CD4-positive, alpha-beta T cell treated with Interferon gamma for 1 hour (primary cell): Measurements from ENCODE around the gene UQCR10.

Experiments used
- DNase-seq: peaks from one replicate; pipeline ENCODE4 v3.0.0-alpha.2; 2020

Gene UQCR10

DNA sequence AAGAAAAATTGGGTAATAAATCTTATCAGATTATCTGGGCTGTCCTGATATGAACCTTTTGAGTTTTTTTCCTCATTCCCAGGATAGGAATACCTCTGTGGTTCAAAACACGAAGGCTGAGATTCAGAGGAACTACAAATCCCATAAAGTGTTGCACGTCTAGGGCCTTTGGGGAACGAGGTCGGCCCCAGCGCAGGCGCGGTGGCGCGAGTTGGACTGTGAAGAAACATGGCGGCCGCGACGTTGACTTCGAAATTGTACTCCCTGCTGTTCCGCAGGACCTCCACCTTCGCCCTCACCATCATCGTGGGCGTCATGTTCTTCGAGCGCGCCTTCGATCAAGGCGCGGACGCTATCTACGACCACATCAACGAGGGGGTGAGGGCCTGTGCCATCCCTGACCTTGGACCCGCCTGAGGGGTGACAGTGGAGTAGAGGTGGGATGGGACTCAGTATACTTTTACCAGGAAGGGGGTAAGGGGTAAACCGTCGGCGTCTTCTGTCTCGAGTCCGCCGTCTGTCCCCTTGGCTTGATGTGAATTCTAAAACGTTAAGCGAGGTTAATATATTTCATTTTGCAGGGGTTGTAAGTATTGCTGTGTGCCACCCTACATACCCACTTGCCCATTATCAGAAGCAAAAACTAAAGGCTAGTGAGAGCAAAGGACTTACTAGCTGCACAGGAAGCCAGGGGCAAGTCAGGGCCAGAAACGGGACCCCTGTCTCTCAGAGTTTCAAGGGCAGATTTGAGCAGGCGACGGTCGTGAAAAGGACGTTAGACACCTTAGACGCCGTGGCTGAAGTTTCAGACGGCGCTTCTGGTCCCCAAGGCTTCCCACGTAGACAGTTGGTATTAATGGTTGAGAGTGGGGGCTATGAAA, at the start of gene UQCR10:
TSS of gene UQCR10 (plus strand) at position 199 of the 881 bp plus-strand sequence. CDS start at position 229, 30 bp downstream.
- DNase-seq: peak; percentile 93

DNA sequence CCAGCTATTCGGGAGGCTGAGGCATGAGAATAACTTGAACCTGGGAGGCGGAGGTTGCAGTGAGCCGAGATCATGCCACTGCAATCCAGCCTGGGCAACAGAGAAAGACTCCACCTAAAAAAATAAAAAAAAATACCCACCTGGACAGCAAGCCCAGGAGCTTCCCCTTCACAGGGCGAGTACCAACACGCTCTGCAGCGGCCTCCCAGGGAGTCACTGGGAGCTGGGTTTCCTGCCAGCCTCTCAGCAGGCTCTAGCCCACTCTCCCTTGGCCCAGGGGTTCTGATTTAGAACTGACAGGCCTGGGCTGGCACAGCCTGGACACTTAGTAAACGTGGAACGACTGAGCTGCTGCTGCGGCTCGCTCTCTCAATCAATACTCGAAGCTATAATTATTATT, 49.4 kb upstream of the UQCR10 start:
- DNase-seq: no peak

- DNase-seq: no peak
Observed at GRCh38 chr22:29718949-29719898, 47.9 kb upstream of the UQCR10 start.

- no peak for DNase-seq
Observed at GRCh38 chr22:29719899-29720645, 47.1 kb upstream of the UQCR10 start, which contains the start of gene CABP7. Gene CABP7 (plus strand): TSS chr22:29720003. CDS start chr22:29720425, 422 bp downstream.

GRCh38 chr22:29720811-29721323, 46.3 kb upstream of the UQCR10 start:
- no peak for DNase-seq

- DNase-seq: no peak
Observed at GRCh38 chr22:29722151-29722550, 45.0 kb upstream of the UQCR10 start.

GRCh38 chr22:29722587-29722986, 44.6 kb upstream of the UQCR10 start:
- DNase-seq: no peak

DNA sequence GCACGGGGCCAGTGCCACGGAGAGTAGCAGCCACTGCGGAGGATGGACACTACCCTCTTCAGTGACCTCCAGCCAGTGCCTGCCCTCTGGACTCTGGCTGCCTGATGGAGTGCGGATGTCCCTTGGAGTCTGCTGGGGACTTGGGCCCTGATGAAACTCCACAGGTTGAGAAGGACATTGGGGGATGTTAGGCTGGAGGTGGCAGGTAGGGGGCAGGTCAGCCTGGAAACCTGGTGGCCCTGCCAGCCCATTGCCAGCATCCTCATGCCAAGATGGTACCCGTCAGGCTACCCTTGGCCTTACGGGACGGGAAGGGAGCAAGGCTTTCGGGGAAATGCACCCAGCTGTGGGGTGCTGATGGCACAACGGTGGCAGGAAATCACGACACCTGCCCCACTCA, 43.4 kb upstream of the UQCR10 start:
- no peak for DNase-seq

DNA sequence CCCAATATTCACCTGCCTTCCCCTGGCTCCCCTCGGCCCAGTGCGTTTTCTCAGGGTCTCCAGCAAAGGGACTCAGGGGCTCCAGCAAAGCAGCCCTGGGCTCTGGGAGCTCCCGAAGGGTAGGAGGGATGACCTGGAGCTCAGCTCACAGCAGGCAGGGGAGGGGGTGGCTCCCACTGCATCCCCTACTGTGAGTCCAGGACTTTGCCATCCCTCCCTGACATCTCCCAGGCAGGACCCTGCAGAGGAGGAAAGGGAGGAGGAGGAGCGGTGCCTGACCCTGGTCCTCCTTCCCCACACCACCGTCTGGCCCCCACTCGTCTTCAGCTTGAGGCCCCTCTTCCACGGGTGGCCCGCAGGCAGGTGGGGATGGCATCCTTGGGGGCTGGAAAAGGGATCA, 42.3 kb upstream of the UQCR10 start:
- no peak for DNase-seq

- no peak for DNase-seq
Observed at GRCh38 chr22:29726106-29726505, 41.1 kb upstream of the UQCR10 start.

DNA sequence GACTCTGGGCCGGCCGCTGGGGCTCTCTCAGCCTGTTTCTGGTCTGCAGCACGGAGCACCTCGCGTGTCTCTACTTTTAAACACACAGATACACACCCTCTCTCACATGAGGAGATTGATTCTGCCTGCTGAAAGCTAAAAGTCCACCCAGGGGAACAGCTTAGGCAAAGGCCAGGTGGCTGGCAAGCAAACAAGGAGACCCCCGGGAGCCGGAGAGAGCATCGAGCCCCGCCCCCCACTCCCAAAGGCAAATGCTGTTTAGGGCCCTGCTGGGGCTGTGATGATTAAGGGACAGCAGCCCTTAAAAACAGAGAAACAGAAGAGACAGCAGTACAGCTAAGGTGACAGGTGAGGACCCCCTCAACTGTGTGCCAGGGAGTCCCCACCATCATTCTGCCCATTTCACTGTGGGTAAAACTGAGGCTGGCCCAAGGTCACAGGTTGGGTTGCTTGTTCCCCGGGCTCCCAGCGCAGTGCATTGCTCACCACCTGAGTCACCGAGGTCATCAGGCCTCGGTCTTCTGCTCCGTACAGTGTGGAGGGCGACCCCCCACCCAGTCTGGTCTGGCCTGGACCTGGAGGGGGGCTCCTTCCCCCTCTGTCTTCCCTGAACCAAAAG, 40.5 kb upstream of the UQCR10 start:
- DNase-seq: no peak

- no peak for DNase-seq
Observed at GRCh38 chr22:29727131-29727523, 40.0 kb upstream of the UQCR10 start.

DNA sequence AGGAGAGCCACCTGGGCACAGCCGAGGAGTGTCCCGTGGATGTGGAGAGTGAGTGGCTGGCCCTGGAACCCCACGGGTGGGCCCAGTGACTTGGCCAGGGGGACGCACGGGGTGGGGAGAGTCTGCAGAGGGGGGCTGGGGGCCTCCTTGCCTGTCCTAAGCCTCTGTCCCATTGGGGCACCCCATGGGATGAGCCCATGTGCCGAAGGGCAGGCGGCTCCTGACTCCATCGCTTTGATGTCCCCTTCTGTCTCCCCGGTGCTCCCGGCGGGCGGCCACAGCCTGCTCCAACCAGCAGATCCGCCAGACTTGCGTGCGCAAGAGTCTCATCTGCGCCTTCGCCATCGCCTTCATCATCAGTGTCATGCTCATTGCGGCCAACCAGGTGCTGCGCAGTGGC, 38.0 kb upstream of the UQCR10 start:
- DNase-seq: no peak

DNA sequence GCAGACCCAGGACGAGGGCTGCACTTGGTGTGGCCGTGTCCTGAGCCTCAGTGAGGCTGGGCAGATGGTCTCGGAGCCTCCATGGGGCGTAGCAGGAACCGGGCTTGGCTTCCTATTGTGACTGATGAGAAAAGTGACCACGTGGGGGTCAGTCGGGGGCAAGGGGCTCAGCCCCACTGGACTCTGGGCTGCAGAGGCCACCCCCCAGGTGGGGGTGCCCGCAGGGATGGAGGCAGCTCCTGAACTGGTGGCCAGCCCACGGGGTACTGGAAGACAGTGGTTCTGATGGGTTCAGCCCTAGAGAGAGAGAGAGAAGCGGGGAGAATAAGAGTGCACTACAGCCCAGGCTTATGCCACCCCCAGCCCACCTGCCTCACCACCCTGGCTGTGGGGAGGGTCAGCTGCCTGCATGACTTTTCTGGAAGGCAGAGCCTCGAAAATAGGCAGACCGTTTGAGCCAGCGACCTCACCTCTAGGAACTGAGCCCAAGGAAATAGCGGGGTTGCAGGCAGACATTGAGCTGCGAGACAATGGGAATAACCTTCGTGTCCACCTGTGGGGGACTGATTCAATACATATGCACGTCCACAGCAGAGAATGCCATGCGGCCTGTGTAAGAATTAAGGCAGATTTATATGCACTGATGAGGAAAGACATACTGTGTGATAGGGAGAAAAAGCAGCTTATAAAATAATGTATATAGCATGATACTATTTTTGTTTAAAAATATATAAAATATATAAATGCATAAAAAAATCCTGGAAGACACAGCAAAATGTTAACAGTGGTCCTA, 35.9 kb upstream of the UQCR10 start:
- DNase-seq: no peak

DNA sequence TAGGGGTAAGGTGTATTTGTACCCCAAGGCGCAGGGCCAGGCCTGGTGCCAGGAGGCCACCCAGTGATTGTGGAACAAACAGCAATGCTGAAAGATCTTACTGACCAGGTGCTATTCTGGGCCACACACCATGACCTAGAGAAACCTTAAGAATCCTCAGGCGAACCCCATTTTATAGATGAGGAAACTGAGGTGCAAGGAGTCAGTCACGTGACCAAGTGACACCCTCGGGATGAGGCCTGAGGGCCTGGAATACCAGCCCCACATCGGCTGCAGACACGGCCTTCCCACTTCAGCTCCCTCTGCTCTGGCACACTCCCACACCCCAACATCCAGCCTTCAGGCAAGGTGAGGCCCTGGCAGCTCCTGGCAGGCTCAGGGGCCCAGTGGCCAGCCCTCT, 34.3 kb upstream of the UQCR10 start:
- DNase-seq: no peak

GRCh38 chr22:29733362-29734201, 33.6 kb upstream of the UQCR10 start:
- DNase-seq: no peak

DNA sequence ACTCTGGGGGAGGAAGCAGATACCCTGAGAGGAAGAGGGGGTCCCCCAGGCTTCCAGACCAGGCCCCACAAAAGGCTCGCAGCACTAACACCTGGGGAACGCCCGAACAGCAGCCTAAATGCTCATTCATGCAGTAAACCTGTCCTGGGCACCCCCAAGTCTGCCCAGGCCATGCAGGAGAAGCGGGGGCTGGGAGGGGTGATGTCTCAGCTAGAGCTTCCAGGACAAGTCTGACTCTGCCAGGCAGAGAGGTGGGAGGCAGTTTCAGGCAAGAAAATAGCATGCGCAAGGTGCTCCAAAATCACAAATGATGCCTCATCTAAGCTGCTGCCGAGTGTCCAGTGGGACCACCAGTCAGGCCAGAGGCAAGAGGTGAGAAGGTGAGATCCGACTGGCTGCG, 32.8 kb upstream of the UQCR10 start:
- DNase-seq: no peak

DNA sequence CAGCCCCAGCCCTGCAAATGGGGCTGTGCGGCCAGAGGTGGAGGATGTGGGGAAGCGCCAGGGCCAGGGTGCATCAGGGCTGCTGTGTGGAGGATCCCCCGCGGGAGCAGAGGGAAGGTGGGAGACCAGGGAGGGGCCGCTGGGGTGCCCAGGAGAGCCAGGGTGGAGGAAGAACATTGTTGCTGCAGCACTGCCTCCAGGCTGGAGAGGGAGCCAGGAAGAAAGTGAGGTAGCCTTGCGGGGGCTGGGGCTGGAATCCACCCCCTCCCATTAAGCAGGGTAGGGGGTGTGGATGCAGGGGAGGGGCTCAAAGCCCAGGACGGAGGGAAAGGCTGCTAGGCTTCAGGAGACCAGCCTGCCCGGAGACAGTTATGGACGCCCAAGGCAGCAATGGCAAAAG, 32.3 kb upstream of the UQCR10 start:
- DNase-seq: no peak

- no peak for DNase-seq
Observed at GRCh38 chr22:29735416-29735815, 31.8 kb upstream of the UQCR10 start.
